K562 (cell line): ENCODE data around the gene RBFOX2. TPM values are rescaled to one million over a fixed set of nuclear protein-coding genes. Genes with fewer than 3 reads are reported as not detected.

Experiments used
- BCLAF1 ChIP-seq, 2 experiments: fragments of 450-650 bp in 1 of 2; IDR thresholded peaks; 2 replicates each; pipeline ENCODE4 v1.6.1; 2011 to 2017; ENCODE audit warnings: low read depth in 2 of 2, antibody characterized with exemption in 1 of 2, borderline replicate concordance in 1 of 2, low read length in 1 of 2, mild to moderate bottlenecking in 1 of 2, mixed read lengths in 1 of 2; ENCODE audit not compliant: control insufficient read depth in 1 of 2
- BHLHE40 ChIP-seq: IDR thresholded peaks from 2 replicates; pipeline ENCODE4 v1.6.1; 2011; ENCODE audit warnings: low read length, improper control_type of control experiment
- CHD2 ChIP-seq: IDR thresholded peaks from 2 replicates; pipeline ENCODE4 v1.6.1; 2011; ENCODE audit warnings: low read depth, low read length
- CTBP1 ChIP-seq: fragments of 450-650 bp; IDR thresholded peaks from 2 replicates; pipeline ENCODE4 v1.6.1; 2016; ENCODE audit warnings: borderline replicate concordance
- CTCFL ChIP-seq: IDR thresholded peaks from 2 replicates; pipeline ENCODE4 v1.6.1; 2011; ENCODE audit warnings: borderline replicate concordance, low read depth, mild to moderate bottlenecking, moderate library complexity, low read length; ENCODE audit not compliant: insufficient read depth, poor library complexity, severe bottlenecking
- FOXJ2 ChIP-seq: fragments of 200-800 bp; sonication (Bioruptor generic); IDR thresholded peaks from 2 replicates; pipeline ENCODE4 v1.6.1; 2016; ENCODE audit warnings: missing genetic modification characterization, missing compliant biosample characterization
- GABPB1 ChIP-seq: sonication (generic); formaldehyde crosslinking; IDR thresholded peaks from 2 replicates; pipeline ENCODE4 v1.8.0; 2022; ENCODE audit warnings: mild to moderate bottlenecking, missing genetic modification reagents
- MAFK ChIP-seq: IDR thresholded peaks from 2 replicates; pipeline ENCODE4 v1.6.1; 2011; ENCODE audit warnings: low read length, improper control_type of control experiment
- MLX ChIP-seq, 2 experiments: fragments of 450-650 bp in 1 of 2; sonication (generic) in 1 of 2; formaldehyde crosslinking; conservative IDR thresholded peaks; 2 replicates each; pipeline versions ENCODE4 v1.4.0 to v1.8.1; 2020 to 2022; ENCODE audit warnings: mild to moderate bottlenecking in 1 of 2, missing genetic modification reagents in 1 of 2
- NFXL1 ChIP-seq: fragments of 450-650 bp; formaldehyde crosslinking; IDR thresholded peaks from 2 replicates; pipeline ENCODE4 v1.4.0; 2021; ENCODE audit warnings: mild to moderate bottlenecking
- SMAD2 ChIP-seq: fragments of 150-350 bp; IDR thresholded peaks from 2 replicates; pipeline ENCODE4 v1.6.1; 2014; ENCODE audit warnings: low read depth, mild to moderate bottlenecking, low read length
- TAF15 ChIP-seq: fragments of 200-400 bp; formaldehyde crosslinking; IDR thresholded peaks from 2 replicates; pipeline ENCODE4 v1.6.1; 2017; ENCODE audit warnings: mild to moderate bottlenecking, low read depth, low read length, moderate library complexity
- TBL1XR1 ChIP-seq, 2 experiments: IDR thresholded peaks; 2 replicates each; pipeline ENCODE4 v1.6.1; 2012; ENCODE audit warnings: improper control_type of control experiment in 2 of 2, low read length in 2 of 2, mild to moderate bottlenecking in 1 of 2
- USF1 ChIP-seq: sonication (generic); formaldehyde crosslinking; IDR thresholded peaks from 2 replicates; pipeline ENCODE4 v1.9.0; 2022; ENCODE audit warnings: mild to moderate bottlenecking, missing genetic modification reagents
- ZBTB2 ChIP-seq: fragments of 450-650 bp; IDR thresholded peaks from 2 replicates; pipeline ENCODE4 v1.6.1; 2016; ENCODE audit warnings: antibody characterized with exemption
- ZNF311 ChIP-seq: fragments of 250-450 bp; sonication (Bioruptor Pico); IDR thresholded peaks from 2 replicates; pipeline ENCODE4 v1.4.0; 2020; ENCODE audit warnings: mild to moderate bottlenecking, moderate library complexity
- ZNF408 ChIP-seq: fragments of 250-450 bp; sonication (Bioruptor Pico); IDR thresholded peaks from 2 replicates; pipeline ENCODE4 v1.4.0; 2020; ENCODE audit warnings: low read depth, mild to moderate bottlenecking, moderate library complexity
- polyA plus RNA-seq, 8 experiments: library from polyadenylated mRNA; depleted of rRNA in 4 of 8; stranded (reverse) in 5 of 8; unstranded in 3 of 8; fragments of >200 nt; fragmentation: Nextera tagmentation in 2 of 8; fragmentation: Illumina TruSeq in 1 of 8; extraction: Ambion mirVana in 2 of 8; extraction: Trizol in 1 of 8; gene quantifications; 2 replicates each; pipeline versions ENCODE4 v1.2.1 to v1.2.3, GENCODE V29; 2011 to 2014; ENCODE audit warnings: inconsistent platforms in 1 of 8, missing spikeins in 1 of 8
- total RNA-seq, 7 experiments: library from RNA; depleted of rRNA in 6 of 7; stranded (reverse); fragments of >200 nt in 6 of 7; fragmentation: Illumina TruSeq in 2 of 7; extraction: Trizol in 2 of 7; gene quantifications; 2 replicates each; pipeline versions ENCODE4 v1.2.1 to v1.2.3, GENCODE V29; 2011 to 2021; ENCODE audit warnings: low replicate concordance in 1 of 7

Gene RBFOX2
- total and polyA plus RNA-seq, 9 of the 15 experiments (the other 6 are each of a cell fraction or from before 2014, with no cell fraction given), result 5.8 to 24.8 (median 14.2) TPM

- TF ChIP-seq BCLAF1 (IDR thresholded peaks at IDR 0.05; ENCODE audit: borderline replicate concordance in 1 of 2, control insufficient read depth in 1 of 2, low read depth in 2 of 2, low read length in 1 of 2) (no peak), SMAD2 (no peak), GABPB1 (CRISPR knock-in tag) (peak; percentile 26; the same call in 1 of the 2 replicates), TAF15 (no peak), NFXL1 (CRISPR knock-in tag) (no peak), MLX (CRISPR knock-in tag; conservative IDR thresholded peaks at IDR 0.05) (no peak), ZNF311 (CRISPR knock-in tag) (no peak), ZBTB2 (no peak), TBL1XR1 (IDR thresholded peaks at IDR 0.05; ENCODE audit: low read length in 2 of 2) (no peak), USF1 (peak; percentile 73), ZNF408 (CRISPR knock-in tag) (no peak), CTCFL (no peak), CTBP1 (peak; percentile 32; the same call in 1 of the 2 replicates), BHLHE40 (peak; percentile 90), MAFK (no peak), CHD2 (no peak), FOXJ2 (tag) (no peak)
Observed at GRCh38 chr22:36065775-36066544, 37.3 kb upstream of the RBFOX2 start (continued).
